Naive thymus-derived CD4-positive, alpha-beta T cell (primary cell): ENCODE data around the gene TPR. TPM values are rescaled to one million over a fixed set of nuclear protein-coding genes. Genes with fewer than 3 reads are reported as not detected.

Source experiments
- polyA plus RNA-seq, 2 donors: library from polyadenylated mRNA; unstranded; fragments of 300-500 nt; fragmentation: Illumina TruSeq; gene quantifications; one replicate each; pipeline ENCODE4 v1.2.3, GENCODE V29; 2021
- total RNA-seq, 6 experiments: library from RNA in 5 of 6; stranded (reverse) in 5 of 6; gene quantifications; 1 replicate in 5 of 6; 2 replicates in 1 of 6; pipeline ENCODE4 v1.2.3 and lab custom pipeline; 2021 to 2026

TPR gene
- total and polyA plus RNA-seq, 7 experiments from 2014 or later = 40.3 to 195 (median 140) TPM

Other genes starting within 250 kb of the TPR start
- gene PRG4, start 79.0 kb downstream of the TPR start, total RNA-seq = 1 to 10 TPM in 1 of 5 experiments, under 1 TPM in 4; 0.13 to 8.9 (median 0.24) TPM
- under 1 TPM; 0.16 to 0.33 TPM for gene PRG4, start 79.0 kb downstream of the TPR start, polyA plus RNA-seq
- gene ODR4, start 585 bp upstream of the TPR start, total RNA-seq = 10 to 100 TPM; 13.6 to 19.6 (median 18.3) TPM
- gene ODR4, start 585 bp upstream of the TPR start, polyA plus RNA-seq = 1 to 10 TPM; 5.3 to 6.8 TPM
- gene PDC, start 85.9 kb upstream of the TPR start, total RNA-seq = not detected
- gene PDC, start 85.9 kb upstream of the TPR start, polyA plus RNA-seq = not detected